Type B pancreatic cell (in vitro differentiated cells): ENCODE data around the gene NRSN2. TPM values are rescaled to one million over a fixed set of nuclear protein-coding genes. Genes with fewer than 3 reads are reported as not detected.

Experiments
- DNase-seq: peaks from one replicate; pipeline ENCODE4 v3.0.0; 2021; ENCODE audit warnings: mixed read lengths; ENCODE audit not compliant: unreplicated experiment; ENCODE audit errors: extremely low spot score
- H3K27ac Mint-ChIP-seq: 2 replicates; pipeline ENCODE4 v1.8.0; 2021; ENCODE audit warnings: mild to moderate bottlenecking, mixed read lengths
- H3K27me3 Mint-ChIP-seq: 2 replicates; pipeline ENCODE4 v1.8.0; 2021; ENCODE audit warnings: mixed read lengths
- H3K36me3 Mint-ChIP-seq: 2 replicates; pipeline ENCODE4 v1.8.0; 2021; ENCODE audit warnings: mixed read lengths
- H3K4me1 Mint-ChIP-seq: one replicate; pipeline ENCODE4 v1.8.0; 2021; ENCODE audit warnings: mixed read lengths; ENCODE audit not compliant: unreplicated experiment
- H3K4me3 Mint-ChIP-seq: 2 replicates; pipeline ENCODE4 v1.8.0; 2021; ENCODE audit warnings: mild to moderate bottlenecking, mixed read lengths
- H3K9me3 Mint-ChIP-seq: 2 replicates; pipeline ENCODE4 v1.8.0; 2021; ENCODE audit warnings: mixed read lengths
- CTCF ChIP-seq: fragments of 200-600 bp; sonication (generic); conservative IDR thresholded peaks from 2 replicates; pipeline ENCODE4 v1.5.0; 2021; ENCODE audit warnings: antibody characterized with exemption, mild to moderate bottlenecking
- total RNA-seq: library from RNA; stranded (reverse); gene quantifications from 2 replicates; pipeline ENCODE4 v1.2.1, GENCODE V29; 2021; ENCODE audit warnings: low replicate concordance

The NRSN2 gene
- total RNA-seq, 1 donor from 2014 or later = 43.0 TPM

GRCh38 chr20:316316-317068 is 30.4 kb upstream of the NRSN2 start:
- Mint-ChIP-seq H3K4me1 (no peaks in the 10 kb centered on the region), H3K4me3 (no peak overlapping the region), H3K36me3 (peaks cover 7% of the 10 kb centered on the region), H3K27ac (no peak overlapping the region), H3K27me3 (no peaks in the 10 kb centered on the region), H3K9me3 (no peaks in the 10 kb centered on the region)
- TF ChIP-seq CTCF = no peak
- DNase-seq = no peak

- peak overlapping the region; percentile 97 for H3K4me3 Mint-ChIP-seq
- peak overlapping the region; percentile 97 for H3K27ac Mint-ChIP-seq
- H3K36me3 Mint-ChIP-seq = peaks cover 12% of the 10 kb centered on the region
- peak; percentile 94 for DNase-seq
- peaks cover 22% of the 10 kb centered on the region for H3K4me1 Mint-ChIP-seq
- TF ChIP-seq CTCF = peak; percentile 65
- no peaks in the 10 kb centered on the region for H3K9me3 Mint-ChIP-seq
- peaks cover 2% of the 10 kb centered on the region for H3K27me3 Mint-ChIP-seq
Observed at GRCh38 chr20:324177-325044, 22.5 kb upstream of the NRSN2 start.

GRCh38 chr20:325045-325888 is 21.6 kb upstream of the NRSN2 start, which contains the start of gene SOX12:
SOX12 (plus strand) TSS chr20:325552; CDS start chr20:325925, 373 bp downstream.
- Mint-ChIP-seq H3K9me3 (no peaks in the 10 kb centered on the region), H3K27ac (peak within 1 kb of the TSS; percentile 97), H3K36me3 (peaks cover 11% of the 10 kb centered on the region), H3K4me3 (peak within 1 kb of the TSS; percentile 97), H3K27me3 (peaks cover 2% of the 10 kb centered on the region), H3K4me1 (peaks cover 26% of the 10 kb centered on the region)
- no peak for TF ChIP-seq CTCF
- peak; percentile 100 for DNase-seq

GRCh38 chr20:325889-326644 is 20.8 kb upstream of the NRSN2 start:
- DNase-seq = peak; percentile 79
- Mint-ChIP-seq H3K27ac (peak overlapping the region; percentile 69), H3K4me1 (peaks cover 31% of the 10 kb centered on the region), H3K36me3 (peaks cover 7% of the 10 kb centered on the region), H3K27me3 (peaks cover 2% of the 10 kb centered on the region), H3K4me3 (peak overlapping the region; percentile 90), H3K9me3 (no peaks in the 10 kb centered on the region)
- no peak for TF ChIP-seq CTCF
